Muscle of arm (tissue), 12 donors: ENCODE results near the gene MCC. TPM values are rescaled to one million over a fixed set of nuclear protein-coding genes. Genes with fewer than 3 reads are reported as not detected.
A peak's percentile ranks its signal among the peaks of the same experiment; 100 is the strongest.

Source experiments
- DNase-seq: peaks from one replicate; pipeline ENCODE4 v3.0.0-alpha.2; 2013
- polyA plus RNA-seq, 12 donors: library from polyadenylated mRNA; unstranded; fragments of 120-200 nt; gene quantifications; one replicate each; pipeline ENCODE4 v1.2.1, GENCODE V29; 2013; ENCODE audit not compliant: insufficient read length in 12 of 12

The MCC gene
- polyA plus RNA-seq, 12 donors, result 13.8 to 23.3 (median 19.2) TPM; not detected in 1

GRCh38 chr5:113150821-113151220 lies 337.4 kb downstream of the MCC start:
- DNase-seq, result no peak

GRCh38 chr5:113150221-113150620 lies 338.0 kb downstream of the MCC start:
- no peak for DNase-seq

GRCh38 chr5:113147537-113147936 lies 340.7 kb downstream of the MCC start:
- no peak for DNase-seq

DNA sequence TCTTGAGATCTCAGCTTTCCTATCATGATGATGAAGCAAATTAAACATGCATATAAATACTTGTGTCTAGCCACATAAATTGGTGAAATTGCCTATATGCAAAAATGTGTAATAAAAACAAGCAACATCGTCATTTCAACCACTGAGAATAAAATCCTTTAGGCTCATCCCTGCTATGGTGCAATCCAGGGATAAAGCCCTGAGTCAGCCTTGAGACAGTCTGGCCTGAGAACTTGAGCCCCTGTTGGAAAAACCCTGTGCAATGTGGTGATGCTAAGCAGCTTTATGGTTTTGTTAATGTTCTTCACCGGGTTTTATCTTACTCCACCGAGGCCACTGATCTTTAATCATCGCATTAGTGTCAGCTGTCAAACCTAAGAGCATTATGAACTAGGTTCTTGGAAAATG lies 341.1 kb downstream of the MCC start:
- DNase-seq, result no peak

DNA sequence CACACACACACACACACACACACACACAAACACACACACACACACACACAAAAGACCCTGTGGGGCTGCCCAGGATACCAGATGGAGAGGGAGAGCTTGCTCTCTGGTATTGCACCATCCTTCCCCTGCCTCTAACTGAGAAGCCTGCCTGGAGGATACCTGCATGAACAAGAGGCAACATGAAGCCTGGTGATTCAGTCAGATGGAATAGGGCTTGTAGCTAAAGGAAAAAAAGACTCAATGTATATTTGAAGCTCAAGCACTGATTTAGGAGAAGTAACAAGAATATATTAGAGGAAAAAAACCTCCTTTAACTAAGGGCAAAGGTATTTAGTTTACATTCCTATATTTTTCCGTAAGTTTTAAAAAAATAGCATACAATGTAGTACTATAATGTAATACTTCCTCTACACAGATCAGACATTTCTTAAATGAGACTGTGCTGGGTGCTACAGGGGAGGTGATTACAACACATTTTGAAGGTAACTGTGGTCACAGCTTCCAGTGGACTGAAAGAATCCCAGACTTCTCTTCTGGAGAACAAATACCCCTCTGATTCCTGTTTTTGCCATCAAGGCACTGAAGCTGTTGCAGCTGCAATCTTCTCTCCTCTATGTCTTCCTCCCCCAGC lies 342.4 kb downstream of the MCC start:
- no peak for DNase-seq

GRCh38 chr5:113142186-113142585 lies 346.1 kb downstream of the MCC start:
- no peak for DNase-seq

GRCh38 chr5:113140837-113141671 lies 347.2 kb downstream of the MCC start:
- DNase-seq, result no peak

GRCh38 chr5:113133211-113133975 lies 354.9 kb downstream of the MCC start:
- DNase-seq, result peak; percentile 43

- no peak for DNase-seq
These were observed 355.7 kb downstream of the MCC start for GRCh38 chr5:113132564-113132963.

- DNase-seq, result no peak
These were observed 359.5 kb downstream of the MCC start for GRCh38 chr5:113128641-113129330.

DNA sequence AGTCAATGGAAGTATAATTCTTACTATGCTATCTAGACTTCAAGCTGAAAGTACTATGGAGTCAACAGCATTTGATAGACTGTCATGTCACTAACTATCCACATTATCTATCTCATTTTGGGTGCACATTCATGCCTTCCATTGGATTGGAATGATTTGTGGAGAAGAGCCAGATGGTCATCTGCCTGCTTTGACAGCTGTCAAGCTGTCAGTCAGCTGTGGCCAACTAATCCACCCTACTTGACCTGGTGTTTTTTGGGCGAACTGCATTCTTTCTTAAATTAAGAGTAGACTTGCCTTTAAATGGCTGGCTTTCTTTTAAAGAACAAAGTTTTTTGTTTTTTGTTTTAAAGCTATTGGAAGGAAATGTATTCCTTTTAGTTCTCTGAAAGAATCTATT lies 360.2 kb downstream of the MCC start:
- DNase-seq, result no peak

GRCh38 chr5:113127021-113127420 lies 361.2 kb downstream of the MCC start:
- no peak for DNase-seq

- no peak for DNase-seq
These were observed 362.9 kb downstream of the MCC start for GRCh38 chr5:113125371-113125770.

- no peak for DNase-seq
These were observed 363.3 kb downstream of the MCC start for GRCh38 chr5:113124914-113125313.

DNA sequence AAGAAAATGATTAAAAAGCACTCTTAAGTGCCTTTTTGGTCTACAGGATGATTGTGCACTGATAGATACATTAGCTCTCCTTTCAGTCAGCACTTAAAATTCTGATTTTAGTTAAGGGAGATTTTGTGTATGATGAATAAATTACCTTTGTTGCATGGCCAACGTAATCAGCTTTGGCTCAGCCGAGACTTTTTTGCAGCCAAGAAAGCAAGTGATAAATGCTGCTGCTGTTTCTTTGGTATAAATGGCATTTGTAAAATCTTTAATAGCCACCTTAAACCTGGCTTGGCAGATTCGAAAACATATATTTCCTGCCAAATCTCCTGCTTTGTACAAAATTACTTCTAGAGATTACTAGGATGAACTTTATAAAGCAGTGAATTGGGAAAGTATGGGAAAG lies 364.0 kb downstream of the MCC start:
- DNase-seq, result no peak

- DNase-seq, result no peak
These were observed 364.6 kb downstream of the MCC start for GRCh38 chr5:113123618-113124017.

- peak; percentile 71 for DNase-seq
These were observed 366.2 kb downstream of the MCC start for GRCh38 chr5:113122053-113122452.

GRCh38 chr5:113119246-113119924 lies 368.9 kb downstream of the MCC start:
- peak; percentile 78 for DNase-seq

DNA sequence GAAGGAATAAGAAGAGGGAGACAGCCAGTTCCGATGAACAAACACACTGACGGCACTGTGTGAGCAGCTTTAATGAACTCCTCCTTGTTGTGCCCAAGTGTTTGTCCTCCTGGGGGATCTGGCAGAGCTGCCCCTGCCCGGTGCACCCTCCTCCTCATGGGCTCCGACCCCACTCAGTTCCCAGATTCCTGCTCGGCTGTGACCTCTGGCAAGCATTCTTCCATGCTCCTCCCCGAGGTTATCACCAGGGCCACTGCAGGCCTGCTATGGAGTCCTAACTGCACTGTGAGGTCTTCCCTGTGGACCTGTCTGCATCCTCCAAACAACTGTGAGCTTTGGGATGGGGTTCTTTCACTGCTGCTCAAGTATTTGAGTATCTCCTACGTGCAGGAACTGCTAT lies 369.5 kb downstream of the MCC start:
- DNase-seq, result no peak

- DNase-seq, result no peak
These were observed 370.0 kb downstream of the MCC start for GRCh38 chr5:113118298-113118697.

DNA sequence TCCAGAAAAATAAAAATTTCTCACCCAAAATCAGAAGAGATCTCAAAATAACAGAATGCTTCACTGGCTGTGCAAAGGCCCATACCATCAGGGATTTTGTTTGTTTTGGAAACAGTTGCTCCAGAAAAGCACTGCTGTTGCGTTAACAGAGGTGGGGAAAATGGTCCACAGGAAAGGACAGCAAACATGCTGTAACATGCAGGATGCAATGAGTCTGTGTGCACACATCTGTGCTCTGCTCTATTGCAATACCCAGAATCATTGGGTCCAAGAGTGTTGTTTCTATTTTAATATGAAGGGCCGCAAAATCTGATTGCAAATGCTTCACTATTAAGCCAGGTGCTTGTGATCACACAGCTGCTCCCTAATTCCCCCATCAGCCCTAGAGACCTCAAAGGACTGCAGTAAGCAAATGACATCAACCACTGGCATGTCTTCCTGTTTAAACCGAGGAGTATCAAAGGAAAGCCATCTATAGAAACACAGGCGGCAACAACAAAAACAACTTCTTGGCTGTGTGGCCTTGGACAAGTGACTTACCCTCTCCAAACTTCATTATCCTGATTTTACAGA lies 370.6 kb downstream of the MCC start:
- DNase-seq, result peak; percentile 48
